Body of pancreas (tissue), 4 donors: ENCODE results near the gene RAD51C. TPM values are rescaled to one million over a fixed set of nuclear protein-coding genes. Genes with fewer than 3 reads are reported as not detected.
"Not testable (repeated sequence)": the region's sequence is repeated elsewhere in the genome, so short reads cannot be mapped to it uniquely, and the experiment has no call there.

Source experiments
- ATAC-seq: fragments of 150-250 bp; one replicate; pipeline ENCODE4 v1.9.1; 2016
- DNase-seq, 4 donors: peaks; one replicate each; pipeline ENCODE4 v3.0.0-alpha.2; 2019
- H3K27ac ChIP-seq, 4 donors: fragments of 200-600 bp; sonication (generic); 1 replicate in 3 of 4; 2 replicates in 1 of 4; pipeline versions ENCODE4 v1.5.1 to v1.6.1; 2016 to 2019; ENCODE audit warnings: mild to moderate bottlenecking in 1 of 4, mixed read lengths in 1 of 4, moderate library complexity in 1 of 4
- H3K27me3 ChIP-seq, 2 donors: fragments of 200-600 bp; sonication (generic); one replicate each; pipeline ENCODE4 v1.6.0; 2016; ENCODE audit warnings: mild to moderate bottlenecking in 1 of 2
- H3K36me3 ChIP-seq, 2 donors: fragments of 200-600 bp; sonication (generic); replicated peaks in 1 of 2; 2 replicates each; pipeline ENCODE4 v1.5.1; 2016; ENCODE audit warnings: low read depth in 2 of 2; ENCODE audit not compliant: insufficient read depth in 1 of 2
- H3K4me1 ChIP-seq: fragments of 200-600 bp; sonication (generic); one replicate; pipeline ENCODE4 v1.6.0; 2016
- H3K4me3 ChIP-seq, 2 donors: fragments of 200-600 bp; sonication (generic); 1 replicate in 1 of 2; 2 replicates in 1 of 2; pipeline ENCODE4 v1.5.1; 2016 to 2019
- H3K9me3 ChIP-seq, 3 donors: fragments of 200-600 bp; sonication (generic); 1 replicate in 2 of 3; 2 replicates in 1 of 3; pipeline ENCODE4 v1.5.1; 2016
- POLR2A ChIP-seq, 3 donors: fragments of 450-650 bp; IDR thresholded peaks; one replicate each; pipeline ENCODE4 v1.6.1; 2016; ENCODE audit warnings: antibody characterized with exemption in 3 of 3, mild to moderate bottlenecking in 2 of 3
- WGBS, 2 donors: methylation state at CpG; one replicate each; pipeline ENCODE4 v1.1.5; 2017; 5-methylcytosine and 5-hydroxymethylcytosine counted together
- intact Hi-C: fragments of 100-400 bp; cut with DNase I; formaldehyde crosslinking; loops from one replicate; pipeline ENCODE4 v1.15.1; 2023
- total RNA-seq, 2 donors: library from RNA; depleted of rRNA; stranded (reverse); fragments of >200 nt; gene quantifications; one replicate each; pipeline ENCODE4 v1.1.0, GENCODE V29; 2016
- TF ChIP-seq, protein P1 (sequence below), 7 experiments: fragments of 450-650 bp in 4 of 7; fragments of 200-600 bp in 3 of 7; sonication (generic) in 3 of 7; IDR thresholded peaks; one replicate each; pipeline ENCODE4 v1.5.1; 2016 to 2019; ENCODE audit warnings: antibody characterized with exemption in 7 of 7

RAD51C gene
- total RNA-seq, 2 donors from 2014 or later: 3.3 to 13.2 TPM

DNA sequence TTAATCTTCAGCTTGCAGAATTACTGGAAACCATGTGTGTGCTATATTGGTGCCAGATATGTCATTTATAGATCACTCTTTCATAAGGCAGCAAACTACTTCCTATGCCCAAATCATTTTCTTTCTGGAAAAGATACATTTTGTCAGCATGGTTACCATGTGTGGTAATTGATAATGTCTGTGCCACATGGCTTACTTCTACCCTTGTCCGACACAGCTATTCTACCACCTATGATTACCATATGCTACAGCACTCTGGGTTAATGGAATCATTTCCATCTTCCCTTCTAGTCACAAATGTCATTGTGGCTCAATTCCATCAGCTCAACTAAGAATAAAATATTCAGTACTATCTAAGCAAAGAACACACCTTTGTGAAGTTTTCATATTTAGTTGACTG is 55.3 kb downstream of the RAD51C start:
- 89% methylated on average over 1 of the region's 1 CpG for WGBS, 2 donors
- ATAC-seq (no peak), DNase-seq (no peak)
- no peak overlapping the region for H3K4me3 ChIP-seq
- no peaks in the 10 kb centered on the region for H3K9me3 ChIP-seq
- H3K36me3 ChIP-seq: no peaks in the 10 kb centered on the region
- H3K4me1 ChIP-seq: no peaks in the 10 kb centered on the region
- H3K27ac ChIP-seq: no peak overlapping the region
- TF ChIP-seq POLR2A (IDR thresholded peaks at IDR 0.05): no peak
- TF ChIP-seq, protein P1, sequence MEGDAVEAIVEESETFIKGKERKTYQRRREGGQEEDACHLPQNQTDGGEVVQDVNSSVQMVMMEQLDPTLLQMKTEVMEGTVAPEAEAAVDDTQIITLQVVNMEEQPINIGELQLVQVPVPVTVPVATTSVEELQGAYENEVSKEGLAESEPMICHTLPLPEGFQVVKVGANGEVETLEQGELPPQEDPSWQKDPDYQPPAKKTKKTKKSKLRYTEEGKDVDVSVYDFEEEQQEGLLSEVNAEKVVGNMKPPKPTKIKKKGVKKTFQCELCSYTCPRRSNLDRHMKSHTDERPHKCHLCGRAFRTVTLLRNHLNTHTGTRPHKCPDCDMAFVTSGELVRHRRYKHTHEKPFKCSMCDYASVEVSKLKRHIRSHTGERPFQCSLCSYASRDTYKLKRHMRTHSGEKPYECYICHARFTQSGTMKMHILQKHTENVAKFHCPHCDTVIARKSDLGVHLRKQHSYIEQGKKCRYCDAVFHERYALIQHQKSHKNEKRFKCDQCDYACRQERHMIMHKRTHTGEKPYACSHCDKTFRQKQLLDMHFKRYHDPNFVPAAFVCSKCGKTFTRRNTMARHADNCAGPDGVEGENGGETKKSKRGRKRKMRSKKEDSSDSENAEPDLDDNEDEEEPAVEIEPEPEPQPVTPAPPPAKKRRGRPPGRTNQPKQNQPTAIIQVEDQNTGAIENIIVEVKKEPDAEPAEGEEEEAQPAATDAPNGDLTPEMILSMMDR (IDR thresholded peaks at IDR 0.05): no peak
- intact Hi-C loops: no loop called here
- H3K27me3 ChIP-seq: no peaks in the 10 kb centered on the region

DNA sequence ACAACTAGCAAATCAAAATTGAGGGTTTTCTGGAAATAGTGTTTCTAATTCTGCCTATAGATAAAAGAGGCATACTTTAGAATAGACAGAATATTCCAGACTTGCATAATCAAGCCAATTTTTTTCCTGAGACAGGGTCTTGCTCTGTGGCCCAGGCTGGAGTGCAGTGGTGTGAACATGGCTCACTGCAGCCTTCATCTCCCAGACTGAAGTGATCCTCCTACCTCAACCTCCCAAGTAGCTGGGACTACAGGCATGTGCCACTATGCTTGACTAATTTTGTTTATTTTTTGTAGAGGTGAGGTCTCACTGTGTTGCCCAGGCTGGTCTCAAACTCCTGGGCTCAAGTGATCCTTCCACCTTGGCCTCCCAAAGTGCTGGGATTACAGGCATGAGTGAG is 57.2 kb downstream of the RAD51C start:
- H3K4me1 ChIP-seq, DNase-seq, H3K9me3 ChIP-seq, ATAC-seq, H3K27ac ChIP-seq, intact Hi-C loops, H3K27me3 ChIP-seq, H3K36me3 ChIP-seq, H3K4me3 ChIP-seq: not testable (repeated sequence)

DNA sequence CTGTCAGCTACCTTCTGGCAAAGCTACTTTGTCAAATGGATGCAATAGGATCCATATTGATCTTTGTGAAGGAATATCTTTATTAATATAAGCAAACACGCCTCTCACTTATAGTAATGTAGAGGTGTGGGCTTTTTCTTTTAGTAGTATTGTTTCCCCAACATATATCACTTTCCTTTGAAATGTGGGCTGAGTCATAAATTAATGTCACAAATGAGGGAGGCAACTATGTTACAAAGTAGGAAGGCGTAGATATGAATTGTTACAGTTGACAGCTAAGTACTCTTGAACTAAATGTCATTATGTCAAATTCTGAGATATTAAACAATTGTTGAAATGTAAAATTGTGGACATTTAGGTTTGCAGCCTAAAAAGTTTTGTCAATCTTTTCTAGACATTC is 60.6 kb downstream of the RAD51C start:
- H3K4me1 ChIP-seq: peaks cover 21% of the 10 kb centered on the region
- H3K36me3 ChIP-seq: no peaks in the 10 kb centered on the region
- TF ChIP-seq, protein P1 (IDR thresholded peaks at IDR 0.05): no peak
- TF ChIP-seq POLR2A (IDR thresholded peaks at IDR 0.05): no peak
- DNase-seq (no peak), ATAC-seq (no peak)
- H3K27ac ChIP-seq: no peak overlapping the region
- intact Hi-C loops: no loop called here
- no peaks in the 10 kb centered on the region for H3K9me3 ChIP-seq
- 34 to 46% methylated on average over 2 of the region's 2 CpGs for WGBS, 2 donors
- H3K4me3 ChIP-seq: no peak overlapping the region
- H3K27me3 ChIP-seq: peaks cover 0 to 8% of the 10 kb centered on the region in 2 donors

DNA sequence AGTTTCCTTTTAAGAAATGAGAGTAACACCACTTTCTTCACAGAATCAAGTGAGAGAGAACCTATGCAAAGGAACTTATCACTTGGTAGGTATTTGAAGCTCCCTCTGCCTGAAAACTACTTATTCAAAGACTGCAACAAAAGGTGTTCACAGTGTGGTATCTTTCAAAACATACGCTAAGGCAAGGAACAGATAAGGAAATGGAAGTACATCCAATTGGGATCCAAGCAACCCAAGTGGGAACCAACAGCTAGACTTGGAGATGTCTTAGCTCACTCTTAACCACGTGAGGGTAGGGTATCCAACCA is 62.8 kb downstream of the RAD51C start:
- peaks cover 21% of the 10 kb centered on the region for H3K4me1 ChIP-seq
- ATAC-seq (no peak), DNase-seq (no peak)
- no peaks in the 10 kb centered on the region for H3K9me3 ChIP-seq
- TF ChIP-seq POLR2A (IDR thresholded peaks at IDR 0.05): no peak
- TF ChIP-seq, protein P1 (IDR thresholded peaks at IDR 0.05): no peak
- intact Hi-C loops: no loop called here
- no peak overlapping the region for H3K4me3 ChIP-seq
- WGBS, 2 donors: 11 to 15% methylated on average over 2 of the region's 2 CpGs
- no peaks in the 10 kb centered on the region for H3K36me3 ChIP-seq
- no peak overlapping the region for H3K27ac ChIP-seq
- peaks cover 4 to 8% of the 10 kb centered on the region in 2 donors for H3K27me3 ChIP-seq

DNA sequence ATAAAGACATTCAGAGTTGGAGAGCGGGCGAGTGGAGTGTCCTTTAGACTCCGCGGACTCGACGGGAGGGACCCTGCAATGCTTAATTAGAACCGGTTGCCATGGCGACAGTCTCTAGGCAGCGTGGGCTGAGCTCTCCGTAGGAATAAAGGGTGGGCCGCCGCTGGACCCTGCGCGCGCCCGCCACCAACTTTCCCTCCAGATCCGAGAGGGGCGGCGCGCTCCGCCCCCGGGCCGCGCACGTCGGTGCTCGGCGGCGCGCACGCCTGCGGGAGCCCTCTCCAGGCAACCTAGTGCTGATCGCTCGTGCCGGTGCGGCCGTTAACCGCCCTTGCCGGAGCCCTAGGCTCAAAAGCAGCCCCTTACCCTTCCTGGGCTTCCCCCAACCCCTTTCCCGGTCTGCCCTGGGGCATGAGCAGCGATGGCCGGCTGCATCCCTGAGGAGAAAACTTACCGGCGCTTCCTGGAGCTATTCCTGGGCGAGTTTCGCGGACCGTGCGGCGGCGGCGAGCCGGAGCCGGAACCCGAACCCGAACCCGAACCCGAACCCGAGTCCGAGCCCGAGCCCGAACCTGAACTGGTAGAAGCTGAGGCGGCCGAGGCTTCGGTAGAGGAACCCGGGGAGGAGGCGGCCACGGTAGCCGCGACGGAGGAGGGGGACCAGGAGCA is 63.3 kb downstream of the RAD51C start, which contains the start of gene PPM1E:
Gene PPM1E (plus strand): TSS at position 278 of the 669 bp plus-strand sequence.
- Histone ChIP-seq H3K4me1 (peaks cover 21% of the 10 kb centered on the region), H3K27me3 (peaks cover 4 to 8% of the 10 kb centered on the region in 2 donors), H3K36me3 (no peaks in the 10 kb centered on the region), H3K27ac (no peak within 1 kb of the TSS), H3K4me3 (peak within 1 kb of the TSS; percentile 7 to 49), H3K9me3 (no peaks in the 10 kb centered on the region)
- peak; percentile 65 for ATAC-seq
- peak; percentile 34 to 68 (median 54) for DNase-seq
- intact Hi-C loops: no loop called here
- TF ChIP-seq, protein P1 (IDR thresholded peaks at IDR 0.05): no peak
- no peak for TF ChIP-seq POLR2A (IDR thresholded peaks at IDR 0.05)
- WGBS, 2 donors: 1 to 8% methylated on average over 20 to 61 of the region's 71 CpGs
